ENCODE data around the gene S100A7. TPM values are rescaled to one million over a fixed set of nuclear protein-coding genes. Genes with fewer than 3 reads are reported as not detected.

The S100A7 gene
- total RNA-seq, 1 donor from 2014 or later = not detected

Other genes with a start within 250 kb of the S100A7 start
- gene PRR9, start 243.1 kb downstream of the S100A7 start, total RNA-seq = not detected
- not detected for gene LORICRIN, start 201.0 kb downstream of the S100A7 start, total RNA-seq
- not detected for gene PGLYRP3, start 147.7 kb downstream of the S100A7 start, total RNA-seq
- not detected for gene PGLYRP4, start 111.8 kb downstream of the S100A7 start, total RNA-seq
- gene S100A9, start 102.8 kb downstream of the S100A7 start, total RNA-seq = 418 TPM
- 22.8 TPM for gene S100A12, start 85.0 kb downstream of the S100A7 start, total RNA-seq
- 266 TPM for gene S100A8, start 69.6 kb downstream of the S100A7 start, total RNA-seq
- not detected for gene S100A7A, start 44.1 kb downstream of the S100A7 start, total RNA-seq
- gene S100A6, start 75.3 kb upstream of the S100A7 start, total RNA-seq = 1,046 TPM
- not detected for gene S100A5, start 80.3 kb upstream of the S100A7 start, total RNA-seq
- 377 TPM for gene S100A4, start 85.2 kb upstream of the S100A7 start, total RNA-seq
- 1.3 TPM for gene S100A3, start 88.6 kb upstream of the S100A7 start, total RNA-seq
- 5.6 TPM for gene S100A2, start 105.2 kb upstream of the S100A7 start, total RNA-seq
- 69.6 TPM for gene S100A16, start 152.5 kb upstream of the S100A7 start, total RNA-seq
- gene S100A14, start 155.7 kb upstream of the S100A7 start, total RNA-seq = 112 TPM
- gene S100A13, start 166.9 kb upstream of the S100A7 start, total RNA-seq = 76.1 TPM
- gene S100A1, start 167.8 kb upstream of the S100A7 start, total RNA-seq = not detected
- 63.5 TPM for gene CHTOP, start 173.4 kb upstream of the S100A7 start, total RNA-seq
- 32.7 TPM for gene SNAPIN, start 198.1 kb upstream of the S100A7 start, total RNA-seq
- gene ILF2, start 210.3 kb upstream of the S100A7 start, total RNA-seq = 86.1 TPM
- gene NPR1, start 218.0 kb upstream of the S100A7 start, total RNA-seq = 69.4 TPM

Measured in upper lobe of right lung (tissue), 1 donor.